D721Med (cell line): Measurements from ENCODE around the gene SLC13A3.
A peak's percentile ranks its signal among the peaks of the same experiment; 100 is the strongest.

Source experiments
- DNase-seq: peaks from one replicate; pipeline ENCODE4 v3.0.0; 2011; ENCODE audit warnings: low spot score; ENCODE audit not compliant: insufficient read length
- FAIRE-seq: peaks from 2 replicates; lab custom pipeline; 2011; peaks lifted over from hg19 to GRCh38; lab: Jason Lieb, UNC
- CTCF ChIP-seq: IDR thresholded peaks from 2 replicates; pipeline ENCODE4 v1.5.1; 2012; ENCODE audit warnings: mild to moderate bottlenecking, control low read depth; ENCODE audit not compliant: insufficient read depth; ENCODE audit errors: missing control alignments

SLC13A3 gene

GRCh38 chr20:46541229-46541935 is 109.9 kb downstream of the SLC13A3 start:
- no peak for TF ChIP-seq CTCF
- no peak for FAIRE-seq
- DNase-seq = no peak

GRCh38 chr20:46539113-46539512 is 112.1 kb downstream of the SLC13A3 start:
- TF ChIP-seq CTCF = no peak
- FAIRE-seq (no peak), DNase-seq (no peak)

GRCh38 chr20:46530640-46531039 is 120.6 kb downstream of the SLC13A3 start:
- FAIRE-seq (no peak), DNase-seq (no peak)
- TF ChIP-seq CTCF = no peak

- no peak for FAIRE-seq
- no peak for DNase-seq
Measured at GRCh38 chr20:46523696-46524328, 127.4 kb downstream of the SLC13A3 start.

GRCh38 chr20:46523108-46523507 is 128.2 kb downstream of the SLC13A3 start:
- no peak for DNase-seq
- FAIRE-seq = no peak
- no peak for TF ChIP-seq CTCF

More at GRCh38 chr20:46523696-46524328, 127.4 kb downstream of the SLC13A3 start:
- TF ChIP-seq CTCF = no peak

GRCh38 chr20:46520976-46521579 is 130.2 kb downstream of the SLC13A3 start:
- FAIRE-seq (peak; percentile 11), DNase-seq (no peak)
- peak; percentile 66 for TF ChIP-seq CTCF
